Measurements from ENCODE around the gene CLK1. TPM values are rescaled to one million over a fixed set of nuclear protein-coding genes. Genes with fewer than 3 reads are reported as not detected.

The CLK1 gene
- total and polyA plus RNA-seq, 2 donors (not counting 3 experiments of a cell fraction or from before 2014, with no cell fraction given) = 61.4 to 92.4 TPM

GRCh38 chr2:200856806-200857205 is 7.7 kb downstream of the CLK1 start:
- no peak overlapping the region for H2AFZ ChIP-seq (ENCODE audit: low read depth, low read length)
- peaks cover 23% of the 10 kb centered on the region for H4K20me1 ChIP-seq (replicated peaks; ENCODE audit: control insufficient read depth, extremely low read depth, insufficient read depth, low read length)
- H3K9ac ChIP-seq (replicated peaks; ENCODE audit: extremely low read depth, insufficient read depth, low read length) = no peak overlapping the region
- H3K9me3 ChIP-seq (replicated peaks; ENCODE audit: control insufficient read depth, insufficient read depth, low read length) = no peaks in the 10 kb centered on the region
- H3K79me2 ChIP-seq (ENCODE audit: control insufficient read depth, insufficient read depth, low read length) = peaks cover 54% of the 10 kb centered on the region
- peaks cover 17% of the 10 kb centered on the region for H3K4me1 ChIP-seq (ENCODE audit: control insufficient read depth, extremely low read depth, insufficient read depth, low read length)
- CTCF ChIA-PET = no interaction called here
- no peak overlapping the region for H3K4me3 ChIP-seq (replicated peaks in 1 of 3; ENCODE audit: insufficient read depth in 1 of 3, low read depth in 1 of 3, low read length in 3 of 3)
- POLR2A ChIA-PET = interaction anchor here (1.5 kb wide), 1 partner anchor 92 kb away, joined by 3 read pairs; no protein-coding TSS in a partner anchor
- no peak overlapping the region for H3K27ac ChIP-seq (ENCODE audit: insufficient read depth, low read depth, low read length)
- no peak overlapping the region for H3K4me2 ChIP-seq (ENCODE audit: insufficient read depth, low read length)
- peaks cover 53 to 55% of the 10 kb centered on the region in 2 experiments for H3K36me3 ChIP-seq (ENCODE audit: control insufficient read depth in 2 of 2, extremely low read depth in 1 of 2, insufficient read depth in 2 of 2, low read length in 2 of 2)
- dilution Hi-C loops (cut with MboI; ENCODE audit: extremely low pct_ligation_motif_present, low sequenced_read_pairs) (no loop called here), intact Hi-C loops (cut with micrococcal nuclease) (no loop called here)
- H3K9me1 ChIP-seq (replicated peaks; ENCODE audit: control insufficient read depth, extremely low read depth, insufficient read depth, low read length) = no peaks in the 10 kb centered on the region
- TF ChIP-seq POLR2A (IDR thresholded peaks at IDR 0.05; ENCODE audit: low read depth, low read length) = no peak
- TF ChIP-seq, protein P1, sequence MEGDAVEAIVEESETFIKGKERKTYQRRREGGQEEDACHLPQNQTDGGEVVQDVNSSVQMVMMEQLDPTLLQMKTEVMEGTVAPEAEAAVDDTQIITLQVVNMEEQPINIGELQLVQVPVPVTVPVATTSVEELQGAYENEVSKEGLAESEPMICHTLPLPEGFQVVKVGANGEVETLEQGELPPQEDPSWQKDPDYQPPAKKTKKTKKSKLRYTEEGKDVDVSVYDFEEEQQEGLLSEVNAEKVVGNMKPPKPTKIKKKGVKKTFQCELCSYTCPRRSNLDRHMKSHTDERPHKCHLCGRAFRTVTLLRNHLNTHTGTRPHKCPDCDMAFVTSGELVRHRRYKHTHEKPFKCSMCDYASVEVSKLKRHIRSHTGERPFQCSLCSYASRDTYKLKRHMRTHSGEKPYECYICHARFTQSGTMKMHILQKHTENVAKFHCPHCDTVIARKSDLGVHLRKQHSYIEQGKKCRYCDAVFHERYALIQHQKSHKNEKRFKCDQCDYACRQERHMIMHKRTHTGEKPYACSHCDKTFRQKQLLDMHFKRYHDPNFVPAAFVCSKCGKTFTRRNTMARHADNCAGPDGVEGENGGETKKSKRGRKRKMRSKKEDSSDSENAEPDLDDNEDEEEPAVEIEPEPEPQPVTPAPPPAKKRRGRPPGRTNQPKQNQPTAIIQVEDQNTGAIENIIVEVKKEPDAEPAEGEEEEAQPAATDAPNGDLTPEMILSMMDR (IDR thresholded peaks at IDR 0.05; ENCODE audit: extremely low read depth in 1 of 2, insufficient read depth in 1 of 2, low read depth in 1 of 2, low read length in 2 of 2) = no peak
- no peak for TF ChIP-seq JUN (IDR thresholded peaks at IDR 0.05; ENCODE audit: borderline replicate concordance, insufficient read depth, insufficient read length, low read depth)
- TF ChIP-seq EZH2 (IDR thresholded peaks at IDR 0.05; ENCODE audit: borderline replicate concordance, low read depth, low read length, severe bottlenecking) = no peak
- no peak for TF ChIP-seq MYC (IDR thresholded peaks at IDR 0.05; ENCODE audit: low read depth, low read length)
- TF ChIP-seq, protein P2, sequence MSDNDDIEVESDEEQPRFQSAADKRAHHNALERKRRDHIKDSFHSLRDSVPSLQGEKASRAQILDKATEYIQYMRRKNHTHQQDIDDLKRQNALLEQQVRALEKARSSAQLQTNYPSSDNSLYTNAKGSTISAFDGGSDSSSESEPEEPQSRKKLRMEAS (IDR thresholded peaks at IDR 0.05; ENCODE audit: insufficient read depth, insufficient read length) = no peak
- TF ChIP-seq GATA2 (IDR thresholded peaks at IDR 0.05; ENCODE audit: insufficient read depth, insufficient read length, low read depth, low read length) = no peak
- no peak for TF ChIP-seq POLR2AphosphoS5 (IDR thresholded peaks at IDR 0.05; ENCODE audit: insufficient read depth, low read depth, low read length)
- TF ChIP-seq FOS (IDR thresholded peaks at IDR 0.05; ENCODE audit: borderline replicate concordance, insufficient read depth, low read length) = no peak
- no TSS peak for BruUV-seq (replicated peaks)
- no peak for FAIRE-seq
- H3K27me3 ChIP-seq (ENCODE audit: control insufficient read depth in 2 of 2, insufficient read depth in 2 of 2, low read length in 2 of 2) = no peaks in the 10 kb centered on the region
- DNase-seq (ENCODE audit: low read depth, low spot score) = no peak

Measured in endothelial cell of umbilical vein (primary cell).